Colonic mucosa (tissue), 4 donors: ENCODE measurements around the gene DUS3L. TPM values are rescaled to one million over a fixed set of nuclear protein-coding genes. Genes with fewer than 3 reads are reported as not detected.

Source experiments
- DNase-seq: peaks from one replicate; pipeline ENCODE4 v3.0.0-alpha.2; 2020
- H3K27ac ChIP-seq: fragments of 200-600 bp; one replicate; pipeline ENCODE4 v1.8.0; 2021
- H3K27me3 ChIP-seq: fragments of 200-600 bp; one replicate; pipeline ENCODE4 v1.8.0; 2021
- H3K36me3 ChIP-seq: fragments of 200-600 bp; one replicate; pipeline ENCODE4 v1.8.0; 2021
- H3K4me1 ChIP-seq: fragments of 200-600 bp; one replicate; pipeline ENCODE4 v1.8.0; 2021; ENCODE audit warnings: mild to moderate bottlenecking
- H3K4me3 ChIP-seq: fragments of 200-600 bp; one replicate; pipeline ENCODE4 v1.8.0; 2021
- H3K9ac ChIP-seq, 2 donors: one replicate each; pipeline ENCODE4 v1.7.0; 2013; ENCODE audit warnings: control low read depth in 2 of 2, low read depth in 2 of 2, low read length in 2 of 2
- H3K9me3 ChIP-seq: fragments of 200-600 bp; one replicate; pipeline ENCODE4 v1.8.0; 2021
- intact Hi-C: fragments of 100-400 bp; cut with DNase I; formaldehyde crosslinking; loops from one replicate; pipeline ENCODE4 v1.14.1; 2022
- total RNA-seq, 2 donors: library from RNA; stranded (reverse); fragmentation: NEBNext Ultra II Directional in 1 of 2; extraction: Animal tissue kit (Norgen Biotek cat#: 25700) in 1 of 2; gene quantifications; one replicate each; pipeline ENCODE4 v1.2.1, GENCODE V29; 2021
- TF ChIP-seq, protein P1 (sequence below): fragments of 200-600 bp; IDR thresholded peaks from one replicate; pipeline ENCODE4 v1.8.0; 2022; ENCODE audit warnings: antibody characterized with exemption, mild to moderate bottlenecking
- donor health status: healthy.
- donor health status: DM: no; HTN: no; CAD: no.
- donor health status: DM: no; HTN: no; CAD: no.

The DUS3L gene
- total RNA-seq, 2 donors from 2014 or later: 20.8 to 47.6 TPM

DNA sequence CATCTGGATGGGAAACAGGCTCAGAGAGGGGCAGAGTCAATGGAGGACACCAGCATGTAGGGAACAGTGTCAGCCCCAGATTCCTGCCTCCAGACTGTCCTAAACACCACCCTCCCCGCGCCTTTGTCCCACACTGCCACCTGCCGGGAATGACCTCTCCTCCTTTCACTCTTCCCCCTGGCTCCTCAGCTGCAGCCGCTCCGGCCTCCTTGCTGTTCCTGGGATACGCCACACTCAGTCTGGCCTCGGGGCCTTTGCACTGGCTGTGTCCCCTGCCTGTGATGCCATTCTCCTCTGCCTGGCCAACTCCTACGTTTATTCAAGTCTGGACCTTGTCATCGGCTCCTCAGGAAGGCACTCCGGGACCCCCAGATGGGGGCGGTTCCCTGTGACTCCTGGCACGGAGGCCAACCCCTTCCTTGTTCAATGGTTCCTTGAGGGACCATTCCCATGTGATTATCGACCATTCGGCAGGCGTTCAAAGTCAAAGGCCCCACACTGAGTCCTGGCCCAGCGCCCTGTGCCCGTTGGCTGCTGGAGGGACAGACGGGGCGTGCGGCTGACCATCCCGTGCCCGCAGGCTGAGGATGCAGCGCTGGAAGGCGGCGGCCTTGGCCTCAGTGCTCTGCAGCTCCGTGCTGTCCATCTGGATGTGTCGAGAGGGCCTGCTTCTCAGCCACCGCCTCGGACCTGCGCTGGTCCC, 32.8 kb upstream of the DUS3L start:
- H3K4me3 ChIP-seq: no peak overlapping the region
- H3K27me3 ChIP-seq: no peaks in the 10 kb centered on the region
- no peaks in the 10 kb centered on the region for H3K36me3 ChIP-seq
- TF ChIP-seq, protein P1, sequence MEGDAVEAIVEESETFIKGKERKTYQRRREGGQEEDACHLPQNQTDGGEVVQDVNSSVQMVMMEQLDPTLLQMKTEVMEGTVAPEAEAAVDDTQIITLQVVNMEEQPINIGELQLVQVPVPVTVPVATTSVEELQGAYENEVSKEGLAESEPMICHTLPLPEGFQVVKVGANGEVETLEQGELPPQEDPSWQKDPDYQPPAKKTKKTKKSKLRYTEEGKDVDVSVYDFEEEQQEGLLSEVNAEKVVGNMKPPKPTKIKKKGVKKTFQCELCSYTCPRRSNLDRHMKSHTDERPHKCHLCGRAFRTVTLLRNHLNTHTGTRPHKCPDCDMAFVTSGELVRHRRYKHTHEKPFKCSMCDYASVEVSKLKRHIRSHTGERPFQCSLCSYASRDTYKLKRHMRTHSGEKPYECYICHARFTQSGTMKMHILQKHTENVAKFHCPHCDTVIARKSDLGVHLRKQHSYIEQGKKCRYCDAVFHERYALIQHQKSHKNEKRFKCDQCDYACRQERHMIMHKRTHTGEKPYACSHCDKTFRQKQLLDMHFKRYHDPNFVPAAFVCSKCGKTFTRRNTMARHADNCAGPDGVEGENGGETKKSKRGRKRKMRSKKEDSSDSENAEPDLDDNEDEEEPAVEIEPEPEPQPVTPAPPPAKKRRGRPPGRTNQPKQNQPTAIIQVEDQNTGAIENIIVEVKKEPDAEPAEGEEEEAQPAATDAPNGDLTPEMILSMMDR: no peak
- peaks cover 10% of the 10 kb centered on the region for H3K4me1 ChIP-seq
- no peaks in the 10 kb centered on the region for H3K9me3 ChIP-seq
- peak; percentile 67 for DNase-seq
- intact Hi-C loops: loop anchor here (5.0 kb wide), 1 partner anchor 69 kb away; no protein-coding TSS in a partner anchor
- no peak overlapping the region for H3K27ac ChIP-seq
- no peak overlapping the region for H3K9ac ChIP-seq

DNA sequence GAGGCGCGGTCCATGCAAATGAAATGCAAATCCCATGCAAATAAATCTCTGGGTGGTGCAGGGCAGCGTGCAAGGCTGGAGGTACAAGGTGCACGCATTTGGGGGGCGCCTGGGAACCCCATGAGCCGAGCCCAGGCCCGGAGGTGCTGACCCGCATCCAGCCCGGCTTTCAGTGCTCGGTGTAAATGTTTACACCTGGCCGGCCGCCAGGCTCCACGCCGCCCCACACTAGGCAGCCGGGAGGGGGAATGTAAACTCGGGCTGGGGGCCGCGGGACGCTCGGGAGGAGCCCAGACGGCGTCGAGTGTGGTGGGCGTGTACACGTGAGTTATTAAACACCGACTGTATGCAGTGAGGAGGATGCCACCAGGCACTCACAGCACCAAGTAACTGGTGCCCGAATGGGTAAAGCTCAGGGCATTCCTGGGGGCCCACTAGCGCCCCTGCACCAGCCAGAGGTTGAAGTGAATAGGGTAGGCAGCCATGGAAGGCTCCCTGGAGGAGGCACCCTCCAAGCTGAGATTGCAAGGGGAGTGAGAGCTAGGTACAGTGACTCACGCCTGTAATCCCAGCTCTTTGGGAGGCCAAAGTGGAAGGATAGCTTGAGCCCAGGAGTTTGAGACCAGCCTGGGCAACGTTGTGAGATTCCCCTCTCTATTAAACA, 31.4 kb upstream of the DUS3L start:
- H3K9ac ChIP-seq: no peak overlapping the region
- H3K9me3 ChIP-seq: no peaks in the 10 kb centered on the region
- intact Hi-C loops: loop anchor here (5.0 kb wide), 1 partner anchor 70 kb away; no protein-coding TSS in a partner anchor
- TF ChIP-seq, protein P1: no peak
- no peaks in the 10 kb centered on the region for H3K36me3 ChIP-seq
- DNase-seq: no peak
- H3K4me3 ChIP-seq: no peak overlapping the region
- no peaks in the 10 kb centered on the region for H3K27me3 ChIP-seq
- peaks cover 5% of the 10 kb centered on the region for H3K4me1 ChIP-seq
- no peak overlapping the region for H3K27ac ChIP-seq

DNA sequence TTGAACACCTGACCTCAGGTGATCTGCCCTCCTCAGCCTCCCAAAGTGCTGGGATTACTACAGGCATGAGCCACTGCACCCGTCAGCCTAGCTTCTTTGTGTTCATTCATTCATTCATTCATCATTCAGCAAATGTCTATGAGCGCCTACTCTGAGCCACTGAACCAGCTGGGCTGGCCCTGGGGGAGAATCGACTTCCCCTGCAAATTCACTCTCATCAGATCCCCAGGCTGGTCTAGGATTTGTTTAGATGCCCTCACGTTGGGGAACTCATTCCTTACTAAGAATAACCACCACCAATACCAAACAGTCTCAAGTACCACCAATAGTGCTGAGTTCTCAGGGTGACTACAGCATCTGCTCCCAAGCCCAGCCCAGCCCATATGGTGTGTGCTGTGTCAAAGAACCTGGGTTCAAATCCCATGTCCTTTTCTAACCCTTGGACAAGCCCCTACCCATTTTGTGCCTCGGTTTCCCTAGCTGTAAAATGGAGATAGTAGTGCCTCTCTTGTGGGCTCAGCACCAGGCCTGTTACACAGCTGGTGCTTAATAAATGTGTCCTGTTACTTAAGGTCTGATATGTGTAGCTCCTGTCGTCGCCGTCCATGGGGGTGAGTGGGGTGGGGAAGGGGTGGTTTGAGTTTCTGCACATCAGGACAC, 30.7 kb upstream of the DUS3L start:
- no peak overlapping the region for H3K27ac ChIP-seq
- H3K9me3 ChIP-seq: no peaks in the 10 kb centered on the region
- DNase-seq: no peak
- TF ChIP-seq, protein P1: no peak
- H3K9ac ChIP-seq: no peak overlapping the region
- no peaks in the 10 kb centered on the region for H3K36me3 ChIP-seq
- H3K4me3 ChIP-seq: no peak overlapping the region
- H3K4me1 ChIP-seq: no peaks in the 10 kb centered on the region
- intact Hi-C loops: loop anchor here (5.0 kb wide), 1 partner anchor 71 kb away; no protein-coding TSS in a partner anchor
- H3K27me3 ChIP-seq: no peaks in the 10 kb centered on the region

DNA sequence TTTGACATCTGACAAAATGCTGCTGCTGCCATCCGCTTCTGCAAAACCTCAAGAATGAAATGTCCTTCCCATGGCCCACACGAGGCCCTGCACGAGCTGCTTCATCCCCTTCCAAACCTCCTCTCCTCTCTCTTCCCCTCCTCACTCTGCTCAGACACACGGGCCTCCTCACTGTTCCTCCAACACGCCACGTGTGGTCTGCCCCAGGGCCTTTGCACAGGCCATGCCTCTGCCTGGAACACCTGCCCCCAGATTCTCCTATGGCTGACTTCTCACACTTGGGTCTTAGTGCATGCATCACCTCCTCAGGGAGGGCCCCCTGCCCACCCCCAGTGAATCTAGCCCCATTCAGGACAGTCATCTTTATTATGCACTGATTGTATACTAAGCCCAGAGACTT, 29.8 kb upstream of the DUS3L start:
- Histone ChIP-seq H3K36me3 (no peaks in the 10 kb centered on the region), H3K4me3 (no peak overlapping the region), H3K4me1 (no peaks in the 10 kb centered on the region), H3K9ac (no peak overlapping the region), H3K27ac (no peak overlapping the region), H3K27me3 (no peaks in the 10 kb centered on the region), H3K9me3 (no peaks in the 10 kb centered on the region)
- TF ChIP-seq, protein P1: no peak
- intact Hi-C loops: loop anchor here (5.0 kb wide), 1 partner anchor 72 kb away; no protein-coding TSS in a partner anchor
- no peak for DNase-seq

DNA sequence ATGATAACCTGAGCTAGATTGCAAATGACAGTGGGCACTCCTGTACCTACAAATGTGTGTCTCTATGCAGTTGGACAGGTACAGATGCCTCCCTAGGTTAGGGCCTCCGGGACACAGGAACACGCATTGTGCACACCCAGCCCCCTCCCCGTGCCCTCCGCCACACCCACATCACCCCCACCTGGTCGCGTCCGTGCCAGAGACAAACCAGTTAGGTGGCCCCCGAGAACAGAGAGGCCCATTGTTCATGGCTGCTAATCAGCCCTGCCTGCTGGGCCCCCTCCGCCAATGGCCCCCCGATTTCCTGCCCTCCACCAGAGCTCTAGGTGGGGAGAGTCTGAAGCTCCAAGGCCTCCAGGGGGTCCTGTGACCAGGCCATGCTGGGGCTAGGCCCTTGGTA, 27.6 kb upstream of the DUS3L start:
- intact Hi-C loops: no loop called here
- Histone ChIP-seq H3K27me3 (no peaks in the 10 kb centered on the region), H3K4me3 (no peak overlapping the region), H3K4me1 (no peaks in the 10 kb centered on the region), H3K36me3 (no peaks in the 10 kb centered on the region), H3K9ac (no peak overlapping the region), H3K27ac (no peak overlapping the region), H3K9me3 (no peaks in the 10 kb centered on the region)
- TF ChIP-seq, protein P1: no peak
- no peak for DNase-seq
